Activated CD4-positive, alpha-beta T cell treated with anti-CD3 and anti-CD28 coated beads, Interleukin-2, amount 10 ng/mL, durations not matched to agents 7 days and 5 days (primary cell): Measurements from ENCODE around the gene NUDT8. TPM values are rescaled to one million over a fixed set of nuclear protein-coding genes. Genes with fewer than 3 reads are reported as not detected.
A peak's percentile ranks its signal among the peaks of the same experiment; 100 is the strongest.
"Not testable (repeated sequence)": the region's sequence is repeated elsewhere in the genome, so short reads cannot be mapped to it uniquely, and the experiment has no call there.

Experiments used
- CTCF ChIA-PET: fragments of 350-600 bp; sonication (Branson Sonifier 250); formaldehyde crosslinking; loops from one replicate; lab custom pipeline; 2021; ENCODE audit warnings: antibody characterized with exemption; lab: Charles Lee
- POLR2A ChIA-PET: fragments of 350-600 bp; sonication (Branson Sonifier 250); formaldehyde crosslinking; loops from one replicate; lab custom pipeline; 2021; ENCODE audit warnings: antibody characterized with exemption; lab: Charles Lee
- DNase-seq: peaks from one replicate; pipeline ENCODE4 v3.0.0-alpha.2; 2020
- H3K27ac Mint-ChIP-seq: one replicate; pipeline ENCODE4 v1.8.0; 2021; ENCODE audit warnings: mild to moderate bottlenecking, moderate library complexity, mixed read lengths
- H3K27me3 Mint-ChIP-seq: one replicate; pipeline ENCODE4 v1.8.0; 2021; ENCODE audit warnings: mixed read lengths
- H3K36me3 Mint-ChIP-seq: one replicate; pipeline ENCODE4 v1.8.0; 2021; ENCODE audit warnings: low read depth, mixed read lengths
- H3K4me1 Mint-ChIP-seq: one replicate; pipeline ENCODE4 v1.8.0; 2021; ENCODE audit warnings: mixed read lengths
- H3K4me3 Mint-ChIP-seq: one replicate; pipeline ENCODE4 v1.8.0; 2021; ENCODE audit warnings: mild to moderate bottlenecking, moderate library complexity, mixed read lengths
- H3K9me3 Mint-ChIP-seq: one replicate; pipeline ENCODE4 v1.8.0; 2021; ENCODE audit warnings: mixed read lengths
- total RNA-seq, 2 experiments: library from RNA; stranded (reverse); gene quantifications; one replicate each; pipeline ENCODE4 v1.2.3, GENCODE V29; 2021

Gene NUDT8
- total RNA-seq, 2 experiments from 2014 or later = 7.3 to 8.8 TPM

DNA sequence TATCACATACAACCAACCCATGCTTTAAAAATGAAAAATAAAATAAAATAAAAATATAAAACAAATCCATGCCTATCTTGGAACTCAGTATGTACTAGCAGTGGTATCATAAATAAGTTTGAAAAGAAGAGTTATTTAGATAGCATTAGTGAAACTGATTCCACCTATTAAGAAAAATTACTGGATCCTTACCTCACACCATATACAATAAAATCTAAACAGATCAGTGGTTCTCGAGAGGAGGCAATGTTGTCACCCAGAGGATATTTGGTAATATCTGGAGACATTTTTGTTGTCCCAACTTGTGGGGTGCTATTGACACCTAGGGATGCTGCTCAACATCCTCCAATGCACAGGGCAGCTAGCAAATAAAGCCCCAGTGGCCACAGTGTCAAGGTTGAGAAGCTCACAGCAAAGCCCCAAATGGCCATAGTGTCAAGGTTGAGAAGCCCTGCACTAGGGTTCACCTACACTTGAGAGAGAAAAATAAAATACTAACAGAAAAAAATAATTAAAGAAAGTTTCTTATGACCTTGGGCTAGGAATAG lies 32.9 kb downstream of the NUDT8 start:
- CTCF ChIA-PET = interaction anchor here (1.3 kb wide), 1 partner anchor 13 kb away, joined by 3 read pairs; the partner anchor contains the start of gene GSTP1
- POLR2A ChIA-PET = no interaction called here
- H3K36me3 Mint-ChIP-seq = no peaks in the 10 kb centered on the region
- H3K4me3 Mint-ChIP-seq = no peak overlapping the region
- peaks cover 7% of the 10 kb centered on the region for H3K4me1 Mint-ChIP-seq
- no peak for DNase-seq
- H3K9me3 Mint-ChIP-seq = peaks cover 2% of the 10 kb centered on the region
- H3K27me3 Mint-ChIP-seq = peaks cover 23% of the 10 kb centered on the region
- H3K27ac Mint-ChIP-seq = no peak overlapping the region

DNA sequence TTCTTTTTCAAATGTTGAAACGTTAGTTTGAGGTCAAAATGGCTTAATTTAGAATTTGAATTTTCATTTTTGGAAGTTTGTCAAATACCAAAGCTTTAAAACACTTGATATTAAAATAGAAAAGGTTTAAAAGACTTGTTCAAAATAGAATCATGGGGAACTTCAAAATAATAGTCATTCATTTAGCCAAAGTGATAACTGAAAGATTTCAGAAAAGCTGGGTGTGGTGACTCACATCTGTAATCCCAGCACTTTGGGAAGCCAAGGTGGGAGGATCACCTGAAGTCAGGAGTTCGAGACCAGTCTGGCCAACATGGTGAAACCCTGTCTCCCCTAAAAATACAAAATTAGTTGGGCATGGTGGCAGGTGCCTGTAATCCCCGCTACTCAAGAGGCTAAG lies 35.3 kb downstream of the NUDT8 start:
- ChIA-PET POLR2A (no interaction called here), CTCF (interaction anchor here (0.6 kb wide), 1 partner anchor 1961 kb away, joined by 3 read pairs; no protein-coding TSS in a partner anchor)
- no peak overlapping the region for H3K4me3 Mint-ChIP-seq
- peaks cover 2% of the 10 kb centered on the region for H3K9me3 Mint-ChIP-seq
- H3K27me3 Mint-ChIP-seq = peaks cover 9% of the 10 kb centered on the region
- no peaks in the 10 kb centered on the region for H3K4me1 Mint-ChIP-seq
- DNase-seq = no peak
- H3K36me3 Mint-ChIP-seq = no peaks in the 10 kb centered on the region
- no peak overlapping the region for H3K27ac Mint-ChIP-seq

DNA sequence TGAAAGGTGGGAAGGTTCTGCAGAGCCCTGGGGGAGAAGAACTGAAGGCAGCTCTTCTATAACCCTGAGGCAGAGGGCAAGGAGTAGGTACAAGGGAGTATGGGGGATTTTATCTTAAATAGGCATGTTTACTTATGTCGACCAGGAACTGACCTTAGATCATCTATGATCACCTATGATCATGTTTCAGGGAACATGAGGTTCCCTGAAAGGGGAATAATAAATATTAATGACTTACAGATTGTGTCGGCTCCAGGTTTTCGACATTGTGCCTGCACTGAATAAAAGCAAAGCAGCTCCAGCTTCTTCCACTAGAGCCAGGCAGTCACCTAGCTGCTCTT lies 36.2 kb downstream of the NUDT8 start:
- Mint-ChIP-seq H3K4me3 (no peak overlapping the region), H3K27ac (no peak overlapping the region), H3K9me3 (peaks cover 2% of the 10 kb centered on the region), H3K27me3 (peaks cover 3% of the 10 kb centered on the region), H3K36me3 (no peaks in the 10 kb centered on the region), H3K4me1 (no peaks in the 10 kb centered on the region)
- POLR2A ChIA-PET = no interaction called here
- DNase-seq = no peak
- CTCF ChIA-PET = no interaction called here

DNA sequence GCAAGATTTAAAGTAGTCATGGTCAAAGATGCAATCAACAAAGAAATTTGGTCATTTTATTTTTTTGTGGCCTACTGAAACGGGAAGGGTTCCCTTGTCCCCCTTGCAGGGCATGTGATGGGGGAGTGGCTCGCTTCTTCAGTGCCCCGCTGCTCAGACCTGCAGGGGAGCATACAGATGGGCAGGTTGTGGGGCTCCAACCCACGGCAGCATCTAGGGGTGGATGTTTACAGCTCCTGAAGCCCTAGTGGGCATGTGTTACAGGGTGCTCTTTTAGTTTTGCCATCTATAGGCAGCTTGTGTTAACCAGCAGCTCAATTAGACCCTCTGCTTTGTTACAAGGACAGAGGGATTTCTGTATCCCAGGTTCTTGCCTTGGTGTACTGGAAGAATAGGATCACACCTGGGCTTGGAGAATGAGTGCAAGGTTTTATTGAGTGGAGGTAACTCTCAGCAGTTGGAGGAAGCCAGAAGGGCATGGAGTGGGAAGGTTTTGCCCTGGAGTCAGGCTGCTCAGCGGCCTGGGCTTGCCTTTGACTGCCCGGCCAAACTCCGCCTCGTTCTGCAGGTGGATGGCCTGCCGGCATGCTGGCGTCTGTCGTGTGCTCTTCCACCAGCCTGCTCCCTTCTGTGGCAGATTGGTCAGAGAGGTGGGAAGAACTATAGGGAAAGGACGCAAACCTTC lies 36.7 kb downstream of the NUDT8 start:
- no peak overlapping the region for H3K4me3 Mint-ChIP-seq
- H3K27me3 Mint-ChIP-seq = peaks cover 3% of the 10 kb centered on the region
- no peaks in the 10 kb centered on the region for H3K4me1 Mint-ChIP-seq
- H3K36me3 Mint-ChIP-seq = peaks cover 2% of the 10 kb centered on the region
- POLR2A ChIA-PET = no interaction called here
- H3K27ac Mint-ChIP-seq = no peak overlapping the region
- H3K9me3 Mint-ChIP-seq = peaks cover 2% of the 10 kb centered on the region
- no peak for DNase-seq
- CTCF ChIA-PET = interaction anchor here (0.9 to 1.0 kb wide), 2 partner anchors 9 to 20 kb away, joined by 3 to 5 read pairs; partner anchors contain the start of gene GSTP1

DNA sequence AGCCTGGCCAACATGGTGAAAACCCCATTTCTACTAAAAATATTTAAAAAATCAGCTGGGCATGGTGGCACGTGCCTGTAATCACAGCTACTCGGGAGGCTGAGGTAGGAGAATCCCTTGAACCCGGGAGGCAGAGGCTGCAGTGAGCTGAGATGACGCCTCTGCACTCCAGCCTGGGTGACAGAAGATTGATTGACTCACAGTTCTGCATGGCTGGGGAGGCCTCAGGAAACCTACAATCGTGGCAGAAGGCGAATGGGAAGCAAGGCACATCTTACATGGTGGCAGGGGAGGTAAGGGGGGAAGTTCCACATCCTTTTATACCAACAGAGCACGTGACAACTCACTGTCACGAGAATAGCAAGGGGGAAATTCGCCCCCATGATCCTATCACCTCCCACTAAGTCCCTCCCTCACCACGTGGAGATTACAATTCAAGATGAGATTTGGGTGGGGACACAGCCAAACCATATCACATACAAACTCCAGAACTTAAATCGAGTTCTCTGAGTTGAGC lies 40.8 kb downstream of the NUDT8 start:
- H3K9me3 Mint-ChIP-seq, H3K4me3 Mint-ChIP-seq, CTCF ChIA-PET, DNase-seq, POLR2A ChIA-PET, H3K27me3 Mint-ChIP-seq: not testable (repeated sequence)
- peak overlapping the region; percentile 7 for H3K27ac Mint-ChIP-seq
- H3K36me3 Mint-ChIP-seq = peaks cover 31% of the 10 kb centered on the region
- peaks cover 30% of the 10 kb centered on the region for H3K4me1 Mint-ChIP-seq

DNA sequence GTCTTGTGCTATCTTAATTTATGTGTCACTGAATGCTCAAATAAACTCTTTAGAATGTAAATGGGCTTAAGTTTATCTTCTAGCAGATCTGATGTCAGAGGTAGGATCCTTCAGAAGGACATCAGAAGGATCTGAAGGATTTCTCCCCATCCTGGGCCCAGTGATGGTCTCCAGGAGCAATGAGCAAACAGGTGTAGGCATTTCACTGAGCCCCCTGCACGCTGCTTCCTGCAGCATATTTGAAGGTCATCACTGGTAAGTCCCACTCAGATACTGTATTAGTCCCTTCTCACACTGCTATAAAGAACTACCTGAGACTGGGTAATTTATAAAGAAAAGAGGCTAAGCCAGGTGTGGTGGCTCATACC lies 41.6 kb downstream of the NUDT8 start:
- no peak overlapping the region for H3K27ac Mint-ChIP-seq
- no peaks in the 10 kb centered on the region for H3K27me3 Mint-ChIP-seq
- CTCF ChIA-PET = no interaction called here
- POLR2A ChIA-PET = no interaction called here
- H3K9me3 Mint-ChIP-seq = peaks cover 5% of the 10 kb centered on the region
- H3K36me3 Mint-ChIP-seq = peaks cover 31% of the 10 kb centered on the region
- no peak overlapping the region for H3K4me3 Mint-ChIP-seq
- DNase-seq = no peak
- H3K4me1 Mint-ChIP-seq = peaks cover 32% of the 10 kb centered on the region

DNA sequence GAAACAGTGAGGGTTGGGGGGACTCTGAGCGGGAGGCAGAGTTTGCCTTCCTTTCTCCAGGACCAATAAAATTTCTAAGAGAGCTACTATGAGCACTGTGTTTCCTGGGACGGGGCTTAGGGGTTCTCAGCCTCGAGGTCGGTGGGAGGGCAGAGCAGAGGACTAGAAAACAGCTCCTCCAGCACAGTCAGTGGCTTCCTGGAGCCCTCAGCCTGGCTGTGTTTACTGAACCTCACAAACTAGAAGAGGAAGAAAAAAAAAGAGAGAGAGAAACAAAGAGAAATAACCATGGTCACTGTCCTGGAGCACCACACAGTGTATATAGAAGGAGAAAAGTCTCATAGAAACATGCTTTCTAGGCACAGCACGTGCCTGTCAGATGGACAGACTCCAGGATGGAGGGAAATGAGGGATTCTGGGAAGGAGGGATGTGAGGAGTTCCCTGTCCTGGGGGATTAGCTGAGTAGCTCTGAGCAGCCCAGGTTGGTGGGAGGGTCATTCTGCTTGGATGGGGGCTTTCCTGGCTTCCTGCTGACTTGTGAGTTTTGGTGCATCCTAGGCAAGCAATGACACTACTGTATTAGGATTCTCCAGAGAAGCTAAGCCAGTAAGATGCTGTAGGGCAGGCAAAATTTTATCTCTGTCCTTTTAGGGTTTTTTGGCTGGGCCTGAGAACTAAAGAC lies 43.0 kb downstream of the NUDT8 start:
- Mint-ChIP-seq H3K27me3 (peaks cover 3% of the 10 kb centered on the region), H3K4me1 (peaks cover 44% of the 10 kb centered on the region), H3K36me3 (peaks cover 31% of the 10 kb centered on the region), H3K4me3 (no peak overlapping the region), H3K27ac (peak overlapping the region; percentile 51), H3K9me3 (peaks cover 5% of the 10 kb centered on the region)
- no peak for DNase-seq
- POLR2A ChIA-PET = no interaction called here
- CTCF ChIA-PET = interaction anchor here (1.5 kb wide), 1 partner anchor 43 kb away, joined by 3 read pairs; the partner anchor contains the start of gene NUDT8

DNA sequence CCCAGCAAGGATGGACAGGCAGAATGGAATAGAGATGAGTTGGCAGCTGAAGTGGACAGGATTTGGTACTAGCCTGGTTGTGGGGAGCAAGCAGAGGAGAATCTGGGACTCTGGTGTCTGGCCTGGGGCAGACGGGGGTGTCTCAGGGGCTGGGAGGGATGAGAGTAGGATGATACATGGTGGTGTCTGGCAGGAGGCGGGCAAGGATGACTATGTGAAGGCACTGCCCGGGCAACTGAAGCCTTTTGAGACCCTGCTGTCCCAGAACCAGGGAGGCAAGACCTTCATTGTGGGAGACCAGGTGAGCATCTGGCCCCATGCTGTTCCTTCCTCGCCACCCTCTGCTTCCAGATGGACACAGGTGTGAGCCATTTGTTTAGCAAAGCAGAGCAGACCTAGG lies 43.8 kb downstream of the NUDT8 start:
- POLR2A ChIA-PET = no interaction called here
- no peak overlapping the region for H3K4me3 Mint-ChIP-seq
- H3K27me3 Mint-ChIP-seq = peaks cover 10% of the 10 kb centered on the region
- peaks cover 5% of the 10 kb centered on the region for H3K9me3 Mint-ChIP-seq
- no peak for DNase-seq
- peaks cover 31% of the 10 kb centered on the region for H3K36me3 Mint-ChIP-seq
- H3K27ac Mint-ChIP-seq = peak overlapping the region; percentile 52
- CTCF ChIA-PET = interaction anchor here (1.5 kb wide), 1 partner anchor 44 kb away, joined by 3 read pairs; the partner anchor contains the start of gene NUDT8
- H3K4me1 Mint-ChIP-seq = peaks cover 47% of the 10 kb centered on the region

DNA sequence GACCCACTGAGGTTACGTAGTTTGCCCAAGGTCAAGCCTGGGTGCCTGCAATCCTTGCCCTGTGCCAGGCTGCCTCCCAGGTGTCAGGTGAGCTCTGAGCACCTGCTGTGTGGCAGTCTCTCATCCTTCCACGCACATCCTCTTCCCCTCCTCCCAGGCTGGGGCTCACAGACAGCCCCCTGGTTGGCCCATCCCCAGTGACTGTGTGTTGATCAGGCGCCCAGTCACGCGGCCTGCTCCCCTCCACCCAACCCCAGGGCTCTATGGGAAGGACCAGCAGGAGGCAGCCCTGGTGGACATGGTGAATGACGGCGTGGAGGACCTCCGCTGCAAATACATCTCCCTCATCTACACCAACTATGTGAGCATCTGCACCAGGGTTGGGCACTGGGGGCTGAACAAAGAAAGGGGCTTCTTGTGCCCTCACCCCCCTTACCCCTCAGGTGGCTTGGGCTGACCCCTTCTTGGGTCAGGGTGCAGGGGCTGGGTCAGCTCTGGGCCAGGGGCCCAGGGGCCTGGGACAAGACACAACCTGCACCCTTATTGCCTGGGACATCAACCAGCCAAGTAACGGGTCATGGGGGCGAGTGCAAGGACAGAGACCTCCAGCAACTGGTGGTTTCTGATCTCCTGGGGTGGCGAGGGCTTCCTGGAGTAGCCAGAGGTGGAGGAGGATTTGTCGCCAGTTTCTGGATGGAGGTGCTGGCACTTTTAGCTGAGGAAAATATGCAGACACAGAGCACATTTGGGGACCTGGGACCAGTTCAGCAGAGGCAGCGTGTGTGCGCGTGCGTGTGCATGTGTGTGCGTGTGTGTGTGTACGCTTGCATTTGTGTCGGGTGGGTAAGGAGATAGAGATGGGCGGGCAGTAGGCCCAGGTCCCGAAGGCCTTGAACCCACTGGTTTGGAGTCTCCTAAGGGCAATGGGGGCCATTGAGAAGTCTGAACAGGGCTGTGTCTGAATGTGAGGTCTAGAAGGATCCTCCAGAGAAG lies 44.6 kb downstream of the NUDT8 start:
- Mint-ChIP-seq H3K9me3 (peaks cover 5% of the 10 kb centered on the region), H3K27me3 (peaks cover 16% of the 10 kb centered on the region), H3K36me3 (peaks cover 33% of the 10 kb centered on the region), H3K4me1 (peaks cover 50% of the 10 kb centered on the region), H3K4me3 (peak overlapping the region; percentile 73), H3K27ac (peak overlapping the region; percentile 84)
- CTCF ChIA-PET = interaction anchor here (1.4 kb wide), 1 partner anchor 31 kb away, joined by 3 read pairs; no protein-coding TSS in a partner anchor
- no peak for DNase-seq
- POLR2A ChIA-PET = interaction anchor here (0.6 kb wide), 1 partner anchor 1039 kb away, joined by 3 read pairs; the partner anchor contains the start of gene ZDHHC24

DNA sequence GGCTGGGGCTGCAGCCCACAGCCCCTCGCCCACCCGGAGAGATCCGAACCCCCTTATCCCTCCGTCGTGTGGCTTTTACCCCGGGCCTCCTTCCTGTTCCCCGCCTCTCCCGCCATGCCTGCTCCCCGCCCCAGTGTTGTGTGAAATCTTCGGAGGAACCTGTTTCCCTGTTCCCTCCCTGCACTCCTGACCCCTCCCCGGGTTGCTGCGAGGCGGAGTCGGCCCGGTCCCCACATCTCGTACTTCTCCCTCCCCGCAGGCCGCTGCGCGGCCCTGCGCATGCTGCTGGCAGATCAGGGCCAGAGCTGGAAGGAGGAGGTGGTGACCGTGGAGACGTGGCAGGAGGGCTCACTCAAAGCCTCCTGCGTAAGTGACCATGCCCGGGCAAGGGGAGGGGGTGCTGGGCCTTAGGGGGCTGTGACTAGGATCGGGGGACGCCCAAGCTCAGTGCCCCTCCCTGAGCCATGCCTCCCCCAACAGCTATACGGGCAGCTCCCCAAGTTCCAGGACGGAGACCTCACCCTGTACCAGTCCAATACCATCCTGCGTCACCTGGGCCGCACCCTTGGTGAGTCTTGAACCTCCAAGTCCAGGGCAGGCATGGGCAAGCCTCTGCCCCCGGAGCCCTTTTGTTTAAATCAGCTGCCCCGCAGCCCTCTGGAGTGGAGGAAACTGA lies 45.4 kb downstream of the NUDT8 start:
- peak overlapping the region; percentile 84 for H3K27ac Mint-ChIP-seq
- peak; percentile 50 for DNase-seq
- peaks cover 33% of the 10 kb centered on the region for H3K36me3 Mint-ChIP-seq
- peaks cover 22% of the 10 kb centered on the region for H3K27me3 Mint-ChIP-seq
- peaks cover 57% of the 10 kb centered on the region for H3K4me1 Mint-ChIP-seq
- POLR2A ChIA-PET = interaction anchor here (0.6 to 1.0 kb wide), 2 partner anchors 62 to 1039 kb away, joined by 3 read pairs; partner anchors contain the start of gene ZDHHC24
- H3K4me3 Mint-ChIP-seq = peak overlapping the region; percentile 73
- CTCF ChIA-PET = interaction anchor here (1.3 to 1.5 kb wide), 3 partner anchors 8 to 31 kb away, joined by 3 to 8 read pairs (median 5); no protein-coding TSS in a partner anchor
- peaks cover 5% of the 10 kb centered on the region for H3K9me3 Mint-ChIP-seq
